ENCODE results near the gene TRIM28.

GRCh38 chr19:58510084-58510862, 33.6 kb upstream of the TRIM28 start:
- TF ChIP-seq SUZ12 (IDR thresholded peaks at IDR 0.05; ENCODE audit: extremely low read depth, insufficient read depth, insufficient read length), result no peak
- TF ChIP-seq ZNF274 (IDR thresholded peaks at IDR 0.05; ENCODE audit: low read depth, low read length), result no peak
- no peak for TF ChIP-seq YY1 (IDR thresholded peaks at IDR 0.05; ENCODE audit: insufficient read depth, insufficient read length)

Data from NT2/D1 (cell line).